GM06990 (cell line): ENCODE measurements around the gene GLIS1.

ENCODE experiments used
- DNase-seq: peaks from one replicate; pipeline ENCODE4 v3.0.0-alpha.2; 2011; ENCODE audit not compliant: insufficient read length; ENCODE audit errors: extremely low read depth
- H3K27me3 ChIP-seq: replicated peaks from 2 replicates; pipeline ENCODE4 v1.6.0; 2011; ENCODE audit warnings: low read length; ENCODE audit not compliant: control insufficient read depth, insufficient read depth
- H3K36me3 ChIP-seq: 2 replicates; pipeline ENCODE4 v1.5.1; 2011; ENCODE audit warnings: low read length; ENCODE audit not compliant: control insufficient read depth, insufficient read depth
- H3K4me3 ChIP-seq: replicated peaks from 2 replicates; pipeline ENCODE4 v1.5.1; 2011; ENCODE audit warnings: low read depth, mild to moderate bottlenecking, control low read depth, low read length
- TF ChIP-seq, protein P1 (sequence below): IDR thresholded peaks from 2 replicates; pipeline ENCODE4 v1.5.1; 2011; ENCODE audit warnings: low read length, control low read depth, mild to moderate bottlenecking, inconsistent platforms; ENCODE audit not compliant: insufficient read depth, poor library complexity, severe bottlenecking

The GLIS1 gene

DNA sequence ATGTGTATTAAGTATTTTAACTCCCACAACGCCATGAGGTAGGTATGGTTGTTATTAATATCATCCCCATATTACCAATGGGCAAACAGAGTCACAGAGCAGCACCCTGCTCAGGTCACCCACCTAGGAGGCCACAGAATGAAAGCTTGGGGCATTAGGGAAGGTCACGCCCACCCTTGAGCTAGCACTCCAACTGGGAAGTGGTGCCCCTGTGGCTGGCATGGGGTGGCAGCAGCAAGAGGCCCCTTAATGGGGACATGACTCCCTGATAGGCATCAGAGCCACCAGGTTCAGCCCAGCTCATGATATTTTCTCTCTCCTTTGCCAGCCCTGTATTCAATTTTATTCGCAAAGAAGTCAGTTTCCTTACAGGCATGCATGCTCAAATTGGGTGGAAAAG is 189.2 kb downstream of the GLIS1 start:
- Histone ChIP-seq H3K27me3 (peaks cover 1% of the 10 kb centered on the region), H3K36me3 (no peaks in the 10 kb centered on the region), H3K4me3 (no peak overlapping the region)
- TF ChIP-seq, protein P1, sequence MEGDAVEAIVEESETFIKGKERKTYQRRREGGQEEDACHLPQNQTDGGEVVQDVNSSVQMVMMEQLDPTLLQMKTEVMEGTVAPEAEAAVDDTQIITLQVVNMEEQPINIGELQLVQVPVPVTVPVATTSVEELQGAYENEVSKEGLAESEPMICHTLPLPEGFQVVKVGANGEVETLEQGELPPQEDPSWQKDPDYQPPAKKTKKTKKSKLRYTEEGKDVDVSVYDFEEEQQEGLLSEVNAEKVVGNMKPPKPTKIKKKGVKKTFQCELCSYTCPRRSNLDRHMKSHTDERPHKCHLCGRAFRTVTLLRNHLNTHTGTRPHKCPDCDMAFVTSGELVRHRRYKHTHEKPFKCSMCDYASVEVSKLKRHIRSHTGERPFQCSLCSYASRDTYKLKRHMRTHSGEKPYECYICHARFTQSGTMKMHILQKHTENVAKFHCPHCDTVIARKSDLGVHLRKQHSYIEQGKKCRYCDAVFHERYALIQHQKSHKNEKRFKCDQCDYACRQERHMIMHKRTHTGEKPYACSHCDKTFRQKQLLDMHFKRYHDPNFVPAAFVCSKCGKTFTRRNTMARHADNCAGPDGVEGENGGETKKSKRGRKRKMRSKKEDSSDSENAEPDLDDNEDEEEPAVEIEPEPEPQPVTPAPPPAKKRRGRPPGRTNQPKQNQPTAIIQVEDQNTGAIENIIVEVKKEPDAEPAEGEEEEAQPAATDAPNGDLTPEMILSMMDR: no peak
- no peak for DNase-seq

DNA sequence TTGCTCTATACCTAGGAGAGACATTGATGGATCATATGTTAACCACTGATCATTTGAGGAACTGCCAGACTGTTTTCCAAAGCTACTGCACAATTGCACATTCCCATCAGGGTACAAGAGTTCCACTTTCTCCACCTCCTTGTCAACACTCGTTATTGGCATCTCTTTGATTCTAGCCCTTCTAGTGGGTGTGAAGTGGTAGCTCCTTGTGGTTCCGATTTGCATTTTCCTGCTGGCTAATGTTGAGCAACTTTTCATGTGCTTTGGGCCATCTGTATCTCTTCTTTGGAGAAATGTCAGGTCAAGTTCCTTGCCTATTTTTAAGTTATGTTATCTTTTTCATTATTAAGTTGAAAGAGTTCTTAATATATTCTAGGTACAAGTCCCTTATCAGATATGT is 189.7 kb downstream of the GLIS1 start:
- no peaks in the 10 kb centered on the region for H3K36me3 ChIP-seq
- TF ChIP-seq, protein P1: no peak
- no peak overlapping the region for H3K4me3 ChIP-seq
- DNase-seq: no peak
- H3K27me3 ChIP-seq: peaks cover 1% of the 10 kb centered on the region

DNA sequence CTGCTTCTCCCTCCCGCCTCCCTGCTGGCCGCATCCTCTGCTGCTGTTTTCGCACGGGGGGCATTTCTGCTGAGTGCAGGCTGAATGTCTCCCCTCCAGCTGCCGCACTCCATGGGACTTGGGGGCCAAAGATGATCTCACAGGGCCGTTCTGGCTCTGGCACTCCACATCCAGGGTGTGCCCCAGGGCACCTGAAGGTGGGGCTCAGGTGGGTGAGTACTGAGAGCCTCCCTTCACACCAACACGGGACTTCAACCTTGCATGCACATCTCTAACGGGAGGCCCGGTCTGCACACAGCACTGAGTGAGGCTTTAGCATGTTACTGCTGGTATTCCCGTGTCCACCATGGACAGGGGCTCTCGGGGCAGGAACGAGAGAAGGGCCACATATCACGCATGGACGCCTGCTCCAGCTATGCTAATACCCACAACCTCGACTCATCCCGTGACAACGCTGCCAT is 190.9 kb downstream of the GLIS1 start:
- DNase-seq: no peak
- H3K36me3 ChIP-seq: no peaks in the 10 kb centered on the region

DNA sequence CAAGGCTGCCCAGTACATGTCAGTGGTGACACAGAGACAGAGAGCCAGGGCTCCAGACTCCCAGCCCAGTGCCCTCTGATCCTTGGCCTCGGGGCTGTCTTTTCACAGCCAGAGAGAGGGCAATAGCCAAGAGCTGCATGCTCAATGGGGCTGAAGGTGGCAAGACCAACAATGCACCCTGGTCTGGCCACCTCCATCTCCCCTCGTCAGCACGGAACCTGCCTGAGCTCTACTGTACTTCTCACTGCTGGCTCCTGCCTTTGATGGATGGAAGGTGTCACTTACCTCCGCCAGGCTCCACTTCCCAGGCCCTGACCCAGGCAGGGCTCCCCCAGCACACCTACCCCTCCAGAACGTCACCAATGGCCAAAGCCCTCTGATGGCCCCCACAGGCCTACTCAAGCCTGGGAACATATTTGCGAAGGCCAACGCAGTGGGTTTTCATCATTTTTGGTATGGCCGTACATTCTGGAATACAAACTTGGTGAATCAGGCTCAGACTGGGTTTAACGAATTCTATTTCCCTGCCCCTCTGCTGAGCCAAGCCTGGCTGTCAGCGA is 191.7 kb downstream of the GLIS1 start:
- Histone ChIP-seq H3K36me3 (no peaks in the 10 kb centered on the region), H3K27me3 (peaks cover 3% of the 10 kb centered on the region), H3K4me3 (no peak overlapping the region)
- TF ChIP-seq, protein P1: no peak
- no peak for DNase-seq

More for the DNA sequence above, 190.9 kb downstream of the GLIS1 start:
- H3K27me3 ChIP-seq: peaks cover 1% of the 10 kb centered on the region
- TF ChIP-seq, protein P1: no peak
- H3K4me3 ChIP-seq: no peak overlapping the region

DNA sequence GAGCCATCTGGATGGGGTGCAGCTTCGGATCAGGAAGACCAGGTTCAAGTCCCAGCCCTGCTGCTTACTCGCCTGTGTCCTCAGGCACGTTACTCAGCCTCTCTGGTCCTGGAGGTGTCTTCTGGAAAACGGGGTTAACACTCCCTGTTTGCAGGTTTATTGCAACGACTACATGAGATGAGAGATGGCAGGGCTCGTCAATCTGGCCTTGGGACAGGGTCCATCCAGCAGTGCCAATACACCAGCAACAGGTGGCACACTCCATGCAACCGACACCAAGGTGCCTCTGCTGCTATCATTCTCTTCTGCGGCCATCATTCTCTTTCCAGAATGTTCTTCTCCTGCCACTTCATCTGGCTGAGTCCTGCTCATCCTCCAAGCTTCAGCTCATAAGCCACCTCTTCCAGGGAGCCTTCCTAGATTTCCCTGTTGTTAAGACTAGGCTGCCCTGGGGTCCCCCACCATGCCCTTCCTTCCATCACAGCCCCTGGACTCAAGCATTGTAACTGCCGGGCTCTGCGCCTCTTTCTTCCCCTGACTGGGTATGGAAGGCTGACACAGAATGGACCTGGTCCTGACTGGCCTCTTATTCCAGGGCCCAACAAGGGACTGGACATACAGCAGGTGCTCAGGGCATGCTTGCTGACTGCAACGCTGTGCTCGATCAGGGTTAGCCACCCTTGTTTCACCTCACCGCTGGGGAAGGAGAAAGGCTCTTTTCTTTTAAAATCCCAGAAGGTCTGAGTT is 192.4 kb downstream of the GLIS1 start:
- no peak overlapping the region for H3K4me3 ChIP-seq
- DNase-seq: no peak
- peaks cover 4% of the 10 kb centered on the region for H3K27me3 ChIP-seq
- TF ChIP-seq, protein P1: no peak
- no peaks in the 10 kb centered on the region for H3K36me3 ChIP-seq
